AG08396 (cell line): Measurements from ENCODE around the gene AP4B1.
A peak's percentile ranks its signal among the peaks of the same experiment; 100 is the strongest.
"Not testable (repeated sequence)": the region's sequence is repeated elsewhere in the genome, so short reads cannot be mapped to it uniquely, and the experiment has no call there.

Experiments used
- DNase-seq: peaks from one replicate; pipeline ENCODE4 v3.0.0; 2012; ENCODE audit warnings: low spot score, mixed read lengths

The AP4B1 gene

DNA sequence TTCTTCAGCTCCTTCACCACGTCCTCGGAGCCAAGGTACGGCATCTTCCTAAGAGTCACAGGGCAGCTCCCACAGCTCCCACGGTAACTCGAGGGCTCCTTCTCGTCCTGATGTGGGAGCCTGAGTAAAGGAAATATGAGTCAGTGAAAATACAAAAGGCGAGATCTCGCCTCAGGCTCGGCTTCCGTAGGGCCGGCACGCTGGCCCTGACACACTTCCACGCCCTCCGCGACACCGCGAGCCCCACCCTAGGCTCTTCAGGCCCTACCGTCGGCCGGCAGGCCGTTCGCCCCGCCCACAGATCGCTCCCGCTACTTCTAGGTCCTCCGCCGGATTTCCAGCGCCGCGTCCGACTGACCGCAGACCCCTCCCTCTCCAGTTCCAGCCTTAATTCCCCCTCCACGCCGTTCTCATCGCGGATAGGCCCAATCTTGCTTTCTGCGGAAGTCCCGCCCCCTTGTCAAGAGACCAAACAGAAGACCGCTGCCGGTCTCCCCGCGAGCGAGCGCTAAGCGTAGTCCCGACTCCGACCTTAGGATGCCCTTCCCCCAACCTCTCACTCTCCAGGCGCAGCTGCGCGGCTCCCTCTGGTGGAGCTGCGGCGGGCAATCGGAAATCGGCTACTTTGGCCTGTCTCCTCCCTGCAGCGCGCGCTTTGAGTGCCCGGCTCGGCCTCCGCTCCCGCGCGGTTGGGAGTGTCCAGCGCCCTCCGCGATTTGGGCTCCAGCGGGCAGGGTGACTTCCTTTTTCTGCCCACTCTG lies at the start of gene AP4B1, which contains the start of gene DCLRE1B:
Gene AP4B1 (minus strand): TSS at position 126 of the 761 bp plus-strand sequence. CDS start 82 bp downstream, at position 44.
Gene DCLRE1B (plus strand): TSS at position 653 of the 761 bp plus-strand sequence. CDS start 261 bp downstream, outside the sequence.
- DNase-seq, result peak; percentile 96

- DNase-seq, result no peak
These were observed 47.1 kb upstream of the AP4B1 start for GRCh38 chr1:113951719-113952118.

- DNase-seq, result no peak
These were observed 46.3 kb upstream of the AP4B1 start for GRCh38 chr1:113950908-113951307.

DNA sequence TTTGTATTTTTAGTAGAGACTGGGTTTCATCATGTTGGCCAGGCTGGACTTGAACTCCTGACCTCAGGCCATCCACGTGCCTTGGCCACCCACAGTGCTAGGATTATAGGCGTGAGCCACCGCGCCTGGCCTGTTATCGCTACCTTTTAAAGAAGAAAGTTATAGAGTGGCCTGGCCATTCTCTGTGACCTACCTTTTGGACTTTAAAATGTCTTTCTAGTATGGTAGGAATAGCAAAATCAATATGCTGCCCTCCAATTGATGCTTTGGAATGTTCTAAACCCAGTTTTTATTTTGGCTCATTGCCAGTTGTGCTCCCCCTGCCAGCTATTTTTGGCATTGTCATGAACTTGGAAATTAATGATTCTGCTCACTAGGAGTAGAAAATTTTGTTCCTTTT lies 44.4 kb upstream of the AP4B1 start:
- DNase-seq, result no peak

DNA sequence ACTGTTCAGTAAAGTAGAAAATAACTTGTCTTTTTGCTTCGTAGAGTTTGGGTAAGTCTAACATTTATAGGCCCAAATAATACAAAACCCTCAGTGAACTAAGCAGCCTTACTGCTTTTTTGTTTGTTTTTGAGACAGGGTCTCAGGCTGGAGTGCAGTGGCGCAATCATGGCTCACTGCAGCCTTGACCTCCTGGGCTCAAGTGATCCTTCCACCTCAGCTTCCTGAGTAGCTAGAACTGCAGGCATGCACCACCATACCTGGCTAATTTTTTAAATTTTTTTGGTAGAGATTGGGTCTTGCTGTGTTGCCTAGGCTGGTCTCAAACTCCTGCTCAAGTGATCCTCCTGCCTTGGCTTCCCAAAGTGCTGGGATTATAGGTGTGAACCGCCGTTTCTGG lies 43.6 kb upstream of the AP4B1 start:
- not testable (repeated sequence) for DNase-seq

- no peak for DNase-seq
These were observed 42.9 kb upstream of the AP4B1 start for GRCh38 chr1:113947388-113948107.

DNA sequence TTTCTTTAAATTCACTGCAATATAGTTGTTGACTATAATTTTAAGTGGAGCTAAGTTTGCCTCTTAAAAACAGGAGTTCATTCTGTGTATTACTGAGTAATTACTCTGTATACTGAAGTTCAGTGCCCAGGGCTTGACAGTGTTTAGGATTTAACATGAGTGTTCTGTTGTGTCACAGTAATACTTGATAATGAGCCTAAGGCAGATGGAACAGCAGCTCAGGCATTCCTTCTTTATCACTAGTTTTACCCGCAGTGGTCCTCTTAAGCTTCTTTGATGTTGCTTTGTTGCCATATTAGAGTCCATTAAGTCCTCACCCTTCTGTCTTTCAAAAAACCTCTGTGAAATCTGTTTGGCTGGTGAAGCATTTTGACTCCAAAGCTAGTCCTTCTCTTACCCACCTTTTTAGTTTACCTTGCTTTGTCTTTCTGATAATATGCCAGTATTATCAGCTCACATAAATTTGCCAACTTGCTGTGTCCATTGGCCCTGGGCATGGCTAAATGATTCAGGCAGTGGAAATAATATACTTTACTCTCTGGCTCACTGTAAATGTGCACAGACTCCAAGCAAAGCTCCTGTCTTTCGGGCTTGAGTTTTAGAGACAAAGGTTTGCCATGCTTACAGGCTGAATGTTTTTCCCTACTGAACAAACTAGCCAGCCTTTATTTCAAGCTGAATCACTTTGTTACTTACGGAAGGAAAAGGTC lies 42.2 kb upstream of the AP4B1 start:
- DNase-seq, result no peak

GRCh38 chr1:113946112-113946511 lies 41.5 kb upstream of the AP4B1 start:
- no peak for DNase-seq

- DNase-seq, result no peak
These were observed 40.7 kb upstream of the AP4B1 start for GRCh38 chr1:113945329-113945728.

GRCh38 chr1:113943028-113943811 lies 38.6 kb upstream of the AP4B1 start:
- no peak for DNase-seq

DNA sequence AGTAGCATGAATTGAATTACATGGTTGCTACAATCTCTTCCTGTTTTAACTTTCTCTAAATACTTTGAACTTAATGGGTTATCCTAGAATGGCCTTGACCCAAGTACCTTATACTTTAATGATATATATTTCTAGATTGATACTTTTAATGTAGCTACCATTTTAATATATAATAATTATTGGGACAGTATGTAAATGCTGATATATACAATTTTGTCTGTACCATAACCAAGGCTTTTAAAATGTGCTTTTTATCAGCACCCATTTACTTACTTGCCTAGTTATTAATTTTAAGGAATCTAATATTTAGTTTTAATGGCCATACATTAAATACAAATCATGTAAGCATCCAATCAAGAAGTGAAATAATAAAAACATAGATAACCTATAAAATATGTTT lies 37.9 kb upstream of the AP4B1 start:
- DNase-seq, result no peak

- DNase-seq, result no peak
These were observed 36.6 kb upstream of the AP4B1 start for GRCh38 chr1:113941245-113941559.

GRCh38 chr1:113940365-113941244 lies 36.0 kb upstream of the AP4B1 start:
- DNase-seq, result no peak

DNA sequence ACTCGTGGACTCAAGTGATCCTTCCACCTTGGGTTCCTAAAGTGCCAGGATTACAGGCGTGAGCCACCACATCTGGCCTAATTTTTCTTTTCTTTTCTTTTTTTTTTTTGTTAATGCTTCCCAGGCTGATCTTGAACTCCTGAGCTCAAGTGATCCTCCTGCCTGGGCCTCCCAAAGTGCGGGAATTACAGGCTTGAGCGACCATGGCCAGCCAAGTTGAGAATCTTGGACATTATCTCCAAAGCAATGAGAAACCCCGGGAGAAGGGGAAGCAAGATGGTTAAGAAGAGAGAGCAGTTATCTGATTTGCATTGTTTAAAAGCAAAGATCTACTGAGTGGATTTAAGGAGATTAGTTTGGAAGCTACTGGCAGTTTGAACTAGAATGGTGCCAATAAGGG lies 33.6 kb upstream of the AP4B1 start:
- DNase-seq, result no peak

DNA sequence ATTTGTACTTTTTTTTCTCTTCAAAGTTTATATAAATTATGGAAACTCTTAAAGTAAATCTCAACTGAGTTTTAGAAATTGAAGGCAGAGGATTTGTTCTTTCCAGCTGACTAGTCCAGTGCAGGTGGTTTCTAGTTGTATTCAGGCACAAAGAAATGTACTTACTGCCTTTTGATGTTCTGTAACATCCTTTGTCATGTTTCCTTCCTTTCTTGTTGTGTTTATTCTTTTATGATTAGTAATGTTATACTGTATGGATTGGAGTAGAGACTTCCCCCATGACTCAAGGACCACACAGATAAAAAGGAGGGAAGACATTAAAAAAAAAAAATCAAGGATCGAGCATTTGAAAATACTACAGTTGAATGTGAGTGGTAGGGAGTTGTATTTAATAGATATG lies 32.5 kb upstream of the AP4B1 start:
- DNase-seq, result no peak

DNA sequence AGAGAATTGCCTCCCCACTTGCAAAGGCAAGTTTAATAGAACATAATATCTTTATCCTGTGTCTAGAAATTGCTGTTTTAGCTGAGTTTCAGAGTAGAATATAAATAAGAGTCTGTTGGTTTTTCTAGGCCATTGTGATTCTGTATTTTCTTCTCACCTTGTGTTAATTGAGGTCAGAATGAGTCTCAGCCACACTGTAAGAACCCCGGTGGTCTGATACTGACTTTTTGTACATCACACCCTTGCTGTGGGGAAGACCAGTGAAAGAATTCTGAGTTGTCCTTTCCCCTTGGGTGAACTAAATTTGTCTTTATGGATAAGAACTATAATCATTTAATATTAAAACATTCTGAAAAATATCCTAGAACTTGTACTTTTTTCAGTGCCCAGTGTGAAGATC lies 31.4 kb upstream of the AP4B1 start:
- DNase-seq, result no peak

DNA sequence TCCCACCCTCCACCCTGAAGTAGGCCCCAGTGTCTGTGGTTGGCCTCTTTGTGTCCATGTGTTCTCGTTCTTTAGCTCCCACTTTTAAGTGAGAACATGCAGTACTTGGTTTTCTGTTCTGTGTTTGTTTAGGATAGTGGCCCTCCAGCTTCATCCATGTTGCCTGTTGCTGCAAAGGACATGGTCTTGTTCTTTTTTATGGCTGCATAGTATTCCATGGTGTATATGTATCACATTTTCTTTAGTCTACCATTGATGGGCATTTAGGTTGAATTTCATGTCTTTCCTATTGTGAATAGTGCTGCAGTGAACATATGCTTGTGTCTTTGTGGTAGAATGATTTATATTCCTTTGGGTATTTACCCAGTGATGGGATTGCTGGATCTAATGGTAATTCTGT lies 30.6 kb upstream of the AP4B1 start:
- no peak for DNase-seq

- DNase-seq, result no peak
These were observed 30.0 kb upstream of the AP4B1 start for GRCh38 chr1:113934511-113935055.

- DNase-seq, result no peak
These were observed 29.4 kb upstream of the AP4B1 start for GRCh38 chr1:113934006-113934405.

GRCh38 chr1:113931451-113931851 lies 26.9 kb upstream of the AP4B1 start:
- DNase-seq, result peak; percentile 32
